Measurements from ENCODE around the gene SLIT1.
A peak's percentile ranks its signal among the peaks of the same experiment; 100 is the strongest.

SLIT1 gene

GRCh38 chr10:97185326-97186058, at the start of gene SLIT1:
Gene SLIT1, minus strand, starts transcription at chr10:97185959. Its CDS starts 285 bp downstream, at chr10:97185674.
- H3K4me3 ChIP-seq (ENCODE audit: low read depth, low read length) = peak within 1 kb of the TSS; percentile 80
- H3K27me3 ChIP-seq (ENCODE audit: control insufficient read depth, insufficient read depth, low read length) = peaks cover 93% of the 10 kb centered on the region
- no peak within 1 kb of the TSS for H3K27ac ChIP-seq (ENCODE audit: low read depth, low read length)
- no peak within 1 kb of the TSS for H3K9ac ChIP-seq (ENCODE audit: low read length)
- no peaks in the 10 kb centered on the region for H3K36me3 ChIP-seq (ENCODE audit: control insufficient read depth, insufficient read depth, low read length)
- H3K4me1 ChIP-seq (ENCODE audit: control insufficient read depth, insufficient read depth, low read length) = peaks cover 22% of the 10 kb centered on the region; the same call in 1 of the 2 replicates
- H3K9me3 ChIP-seq (ENCODE audit: control insufficient read depth, insufficient read depth, low read depth, low read length) = no peaks in the 10 kb centered on the region

- Histone ChIP-seq H3K9me3 (ENCODE audit: control insufficient read depth, insufficient read depth, low read depth, low read length) (no peaks in the 10 kb centered on the region), H3K36me3 (ENCODE audit: control insufficient read depth, insufficient read depth, low read length) (peaks cover 26% of the 10 kb centered on the region), H3K4me1 (ENCODE audit: control insufficient read depth, insufficient read depth, low read length) (no peaks in the 10 kb centered on the region), H3K27ac (ENCODE audit: low read depth, low read length) (no peak overlapping the region), H3K9ac (ENCODE audit: low read length) (no peak overlapping the region), H3K4me3 (ENCODE audit: low read depth, low read length) (no peak overlapping the region), H3K27me3 (ENCODE audit: control insufficient read depth, insufficient read depth, low read length) (no peaks in the 10 kb centered on the region)
Measured at GRCh38 chr10:97235353-97235752, 49.6 kb upstream of the SLIT1 start.

DNA sequence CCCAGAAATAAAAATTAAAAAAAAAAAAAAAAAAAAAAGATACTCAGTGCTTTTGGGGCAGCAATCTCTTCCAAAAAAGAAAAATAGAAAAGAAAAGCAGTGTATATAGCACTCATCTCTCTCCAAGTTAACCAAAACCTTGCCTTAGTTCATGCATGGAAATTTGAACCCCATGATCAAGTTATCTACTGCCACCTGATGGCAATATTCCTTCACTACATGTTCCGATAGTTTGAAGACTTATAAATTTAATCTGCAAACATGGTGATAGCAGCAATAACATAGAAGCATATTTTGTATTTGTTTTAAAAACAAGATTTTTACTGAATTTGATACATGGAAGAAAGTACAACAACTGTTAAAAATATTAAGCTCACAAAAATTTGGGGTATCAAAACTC, 48.6 kb upstream of the SLIT1 start:
- H3K36me3 ChIP-seq (ENCODE audit: control insufficient read depth, insufficient read depth, low read length) = peaks cover 32% of the 10 kb centered on the region
- H3K9me3 ChIP-seq (ENCODE audit: control insufficient read depth, insufficient read depth, low read depth, low read length) = no peaks in the 10 kb centered on the region
- no peak overlapping the region for H3K4me3 ChIP-seq (ENCODE audit: low read depth, low read length)
- H3K4me1 ChIP-seq (ENCODE audit: control insufficient read depth, insufficient read depth, low read length) = no peaks in the 10 kb centered on the region
- no peaks in the 10 kb centered on the region for H3K27me3 ChIP-seq (ENCODE audit: control insufficient read depth, insufficient read depth, low read length)
- H3K27ac ChIP-seq (ENCODE audit: low read depth, low read length) = no peak overlapping the region
- H3K9ac ChIP-seq (ENCODE audit: low read length) = no peak overlapping the region

GRCh38 chr10:97230146-97230545, 44.4 kb upstream of the SLIT1 start:
- H3K9me3 ChIP-seq (ENCODE audit: control insufficient read depth, insufficient read depth, low read depth, low read length) = no peaks in the 10 kb centered on the region
- H3K9ac ChIP-seq (ENCODE audit: low read length) = no peak overlapping the region
- no peak overlapping the region for H3K4me3 ChIP-seq (ENCODE audit: low read depth, low read length)
- no peak overlapping the region for H3K27ac ChIP-seq (ENCODE audit: low read depth, low read length)
- H3K4me1 ChIP-seq (ENCODE audit: control insufficient read depth, insufficient read depth, low read length) = no peaks in the 10 kb centered on the region
- H3K27me3 ChIP-seq (ENCODE audit: control insufficient read depth, insufficient read depth, low read length) = no peaks in the 10 kb centered on the region
- H3K36me3 ChIP-seq (ENCODE audit: control insufficient read depth, insufficient read depth, low read length) = peaks cover 55% of the 10 kb centered on the region

- Histone ChIP-seq H3K27ac (ENCODE audit: low read depth, low read length) (no peak overlapping the region), H3K9ac (ENCODE audit: low read length) (no peak overlapping the region), H3K36me3 (ENCODE audit: control insufficient read depth, insufficient read depth, low read length) (peaks cover 60% of the 10 kb centered on the region), H3K4me1 (ENCODE audit: control insufficient read depth, insufficient read depth, low read length) (no peaks in the 10 kb centered on the region), H3K9me3 (ENCODE audit: control insufficient read depth, insufficient read depth, low read depth, low read length) (no peaks in the 10 kb centered on the region), H3K27me3 (ENCODE audit: control insufficient read depth, insufficient read depth, low read length) (no peaks in the 10 kb centered on the region), H3K4me3 (ENCODE audit: low read depth, low read length) (no peak overlapping the region)
Measured at GRCh38 chr10:97229322-97230015, 43.7 kb upstream of the SLIT1 start.

- Histone ChIP-seq H3K27me3 (ENCODE audit: control insufficient read depth, insufficient read depth, low read length) (no peaks in the 10 kb centered on the region), H3K4me1 (ENCODE audit: control insufficient read depth, insufficient read depth, low read length) (no peaks in the 10 kb centered on the region), H3K9ac (ENCODE audit: low read length) (no peak overlapping the region), H3K4me3 (ENCODE audit: low read depth, low read length) (no peak overlapping the region), H3K36me3 (ENCODE audit: control insufficient read depth, insufficient read depth, low read length) (peaks cover 60% of the 10 kb centered on the region), H3K9me3 (ENCODE audit: control insufficient read depth, insufficient read depth, low read depth, low read length) (no peaks in the 10 kb centered on the region), H3K27ac (ENCODE audit: low read depth, low read length) (no peak overlapping the region)
Measured at GRCh38 chr10:97228775-97229157, 43.0 kb upstream of the SLIT1 start.

- H3K27ac ChIP-seq (ENCODE audit: low read depth, low read length) = no peak overlapping the region
- H3K4me1 ChIP-seq (ENCODE audit: control insufficient read depth, insufficient read depth, low read length) = 0 out of 2 replicates have a peak, but pooled peaks cover under 1% of the 10 kb centered on the region
- H3K9ac ChIP-seq (ENCODE audit: low read length) = no peak overlapping the region
- H3K36me3 ChIP-seq (ENCODE audit: control insufficient read depth, insufficient read depth, low read length) = peaks cover 60% of the 10 kb centered on the region
- no peak overlapping the region for H3K4me3 ChIP-seq (ENCODE audit: low read depth, low read length)
- no peaks in the 10 kb centered on the region for H3K27me3 ChIP-seq (ENCODE audit: control insufficient read depth, insufficient read depth, low read length)
- no peaks in the 10 kb centered on the region for H3K9me3 ChIP-seq (ENCODE audit: control insufficient read depth, insufficient read depth, low read depth, low read length)
Measured at GRCh38 chr10:97228130-97228774, 42.5 kb upstream of the SLIT1 start.

GRCh38 chr10:97226398-97226797, 40.6 kb upstream of the SLIT1 start:
- Histone ChIP-seq H3K4me3 (ENCODE audit: low read depth, low read length) (no peak overlapping the region), H3K9ac (ENCODE audit: low read length) (no peak overlapping the region), H3K4me1 (ENCODE audit: control insufficient read depth, insufficient read depth, low read length) (peaks cover 13% of the 10 kb centered on the region), H3K9me3 (ENCODE audit: control insufficient read depth, insufficient read depth, low read depth, low read length) (no peaks in the 10 kb centered on the region), H3K27me3 (ENCODE audit: control insufficient read depth, insufficient read depth, low read length) (no peaks in the 10 kb centered on the region), H3K27ac (ENCODE audit: low read depth, low read length) (no peak overlapping the region), H3K36me3 (ENCODE audit: control insufficient read depth, insufficient read depth, low read length) (peaks cover 58% of the 10 kb centered on the region)

DNA sequence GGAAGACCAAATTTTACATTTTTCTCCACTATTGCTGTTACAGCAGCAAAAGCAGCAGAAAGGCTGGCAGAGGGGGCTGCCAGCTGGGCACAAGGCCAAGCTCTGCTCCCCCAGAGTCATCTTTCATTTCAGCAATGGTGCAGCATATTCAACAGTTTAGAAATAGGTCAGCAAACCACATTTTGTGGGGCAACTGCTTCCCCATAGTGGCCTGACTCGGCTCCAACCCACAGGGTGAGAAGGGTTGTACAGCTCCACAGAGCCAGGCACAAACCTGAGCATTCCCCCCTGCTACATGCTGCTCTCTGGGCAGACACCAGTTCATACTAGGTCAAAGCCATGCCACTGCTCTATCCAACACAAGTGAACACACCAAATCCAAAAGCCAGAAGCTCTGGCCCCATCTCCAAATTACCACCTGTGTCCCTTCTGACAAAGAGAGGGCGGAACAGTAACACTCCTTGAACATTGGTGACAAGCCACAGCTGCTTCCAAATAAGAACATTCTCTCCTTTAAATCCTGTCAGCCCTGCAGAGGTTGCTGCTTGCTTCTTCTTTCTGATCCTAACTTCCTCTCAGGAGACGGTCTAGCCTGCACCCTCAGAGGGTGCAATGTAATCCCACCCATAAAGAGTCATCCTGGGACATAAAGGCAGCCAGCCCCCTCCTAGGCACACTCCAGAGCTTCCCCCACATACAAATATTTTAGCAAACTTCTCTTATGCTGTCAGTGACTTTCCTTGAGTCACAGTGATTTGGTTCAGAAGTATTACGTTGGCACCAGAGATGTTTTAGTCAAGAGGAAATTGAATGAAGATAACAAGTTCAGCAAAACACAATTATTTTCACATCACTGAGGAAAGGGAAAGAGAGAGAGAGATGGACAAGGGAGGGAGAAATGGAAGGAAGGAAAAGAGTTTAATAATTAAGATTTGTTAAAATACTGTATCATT, 39.0 kb upstream of the SLIT1 start:
- H3K9ac ChIP-seq (ENCODE audit: low read length) = no peak overlapping the region
- no peak overlapping the region for H3K4me3 ChIP-seq (ENCODE audit: low read depth, low read length)
- peaks cover 13% of the 10 kb centered on the region for H3K4me1 ChIP-seq (ENCODE audit: control insufficient read depth, insufficient read depth, low read length)
- no peaks in the 10 kb centered on the region for H3K27me3 ChIP-seq (ENCODE audit: control insufficient read depth, insufficient read depth, low read length)
- H3K9me3 ChIP-seq (ENCODE audit: control insufficient read depth, insufficient read depth, low read depth, low read length) = no peaks in the 10 kb centered on the region
- H3K36me3 ChIP-seq (ENCODE audit: control insufficient read depth, insufficient read depth, low read length) = peaks cover 53% of the 10 kb centered on the region
- H3K27ac ChIP-seq (ENCODE audit: low read depth, low read length) = no peak overlapping the region

DNA sequence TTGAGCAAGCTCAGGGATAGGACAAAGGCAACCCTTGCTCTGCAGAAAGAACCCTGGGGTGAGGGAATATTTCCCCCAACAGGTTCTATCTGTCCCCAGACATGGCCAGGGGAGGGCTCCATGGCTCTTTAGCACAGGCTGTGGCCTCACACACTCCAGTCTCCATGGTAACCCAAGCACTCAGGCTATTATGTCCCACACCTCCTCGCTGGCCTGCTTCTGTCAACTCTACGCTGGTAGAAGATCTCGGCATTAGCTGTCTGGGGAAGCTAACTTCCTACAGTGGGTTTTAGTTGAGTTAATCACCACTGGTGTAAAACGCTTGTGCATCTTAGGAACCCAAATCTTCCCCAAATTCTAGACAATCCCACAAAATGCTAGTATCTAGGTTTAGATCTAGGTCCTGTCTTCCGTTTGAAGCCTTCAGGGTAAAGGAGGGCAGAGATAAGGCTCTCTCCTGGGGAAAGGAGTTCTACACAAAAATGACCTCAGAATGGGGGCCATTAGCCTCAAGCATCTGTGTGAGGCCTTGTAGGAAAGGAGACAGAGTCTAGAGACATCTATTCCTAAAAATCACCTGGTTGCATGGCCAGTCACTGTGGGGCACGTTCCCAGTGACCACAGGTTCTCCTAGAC, 36.7 kb upstream of the SLIT1 start:
- Histone ChIP-seq H3K27ac (ENCODE audit: low read depth, low read length) (no peak overlapping the region), H3K9me3 (ENCODE audit: control insufficient read depth, insufficient read depth, low read depth, low read length) (no peaks in the 10 kb centered on the region), H3K27me3 (ENCODE audit: control insufficient read depth, insufficient read depth, low read length) (no peaks in the 10 kb centered on the region), H3K9ac (ENCODE audit: low read length) (no peak overlapping the region), H3K4me3 (ENCODE audit: low read depth, low read length) (no peak overlapping the region), H3K4me1 (ENCODE audit: control insufficient read depth, insufficient read depth, low read length) (peaks cover 13% of the 10 kb centered on the region), H3K36me3 (ENCODE audit: control insufficient read depth, insufficient read depth, low read length) (peaks cover 32% of the 10 kb centered on the region)
